Lung microvascular endothelial cell (primary cell): ENCODE data around the gene DIP2A. TPM values are rescaled to one million over a fixed set of nuclear protein-coding genes. Genes with fewer than 3 reads are reported as not detected.

Source experiments
- DNase-seq, 2 donors: peaks; one replicate each; pipeline versions ENCODE4 v3.0.0 to v3.0.0-alpha.2; 2010; ENCODE audit warnings: low read depth in 2 of 2
- total RNA-seq: library from RNA; depleted of rRNA; stranded (reverse); fragments of >200 nt; gene quantifications from 2 replicates; pipeline ENCODE4 v1.2.1, GENCODE V29; 2014

The DIP2A gene, protein sequence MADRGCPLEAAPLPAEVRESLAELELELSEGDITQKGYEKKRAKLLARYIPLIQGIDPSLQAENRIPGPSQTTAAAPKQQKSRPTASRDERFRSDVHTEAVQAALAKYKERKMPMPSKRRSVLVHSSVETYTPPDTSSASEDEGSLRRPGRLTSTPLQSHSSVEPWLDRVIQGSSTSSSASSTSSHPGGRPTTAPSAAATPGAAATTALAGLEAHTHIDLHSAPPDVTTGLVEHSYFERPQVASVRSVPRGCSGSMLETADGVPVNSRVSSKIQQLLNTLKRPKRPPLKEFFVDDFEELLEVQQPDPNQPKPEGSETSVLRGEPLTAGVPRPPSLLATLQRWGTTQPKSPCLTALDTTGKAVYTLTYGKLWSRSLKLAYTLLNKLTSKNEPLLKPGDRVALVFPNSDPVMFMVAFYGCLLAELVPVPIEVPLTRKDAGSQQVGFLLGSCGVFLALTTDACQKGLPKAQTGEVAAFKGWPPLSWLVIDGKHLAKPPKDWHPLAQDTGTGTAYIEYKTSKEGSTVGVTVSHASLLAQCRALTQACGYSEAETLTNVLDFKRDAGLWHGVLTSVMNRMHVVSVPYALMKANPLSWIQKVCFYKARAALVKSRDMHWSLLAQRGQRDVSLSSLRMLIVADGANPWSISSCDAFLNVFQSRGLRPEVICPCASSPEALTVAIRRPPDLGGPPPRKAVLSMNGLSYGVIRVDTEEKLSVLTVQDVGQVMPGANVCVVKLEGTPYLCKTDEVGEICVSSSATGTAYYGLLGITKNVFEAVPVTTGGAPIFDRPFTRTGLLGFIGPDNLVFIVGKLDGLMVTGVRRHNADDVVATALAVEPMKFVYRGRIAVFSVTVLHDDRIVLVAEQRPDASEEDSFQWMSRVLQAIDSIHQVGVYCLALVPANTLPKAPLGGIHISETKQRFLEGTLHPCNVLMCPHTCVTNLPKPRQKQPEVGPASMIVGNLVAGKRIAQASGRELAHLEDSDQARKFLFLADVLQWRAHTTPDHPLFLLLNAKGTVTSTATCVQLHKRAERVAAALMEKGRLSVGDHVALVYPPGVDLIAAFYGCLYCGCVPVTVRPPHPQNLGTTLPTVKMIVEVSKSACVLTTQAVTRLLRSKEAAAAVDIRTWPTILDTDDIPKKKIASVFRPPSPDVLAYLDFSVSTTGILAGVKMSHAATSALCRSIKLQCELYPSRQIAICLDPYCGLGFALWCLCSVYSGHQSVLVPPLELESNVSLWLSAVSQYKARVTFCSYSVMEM (N-terminal part only)
- 18.1 and 29.8 TPM in 2 replicates for total RNA-seq

DNA sequence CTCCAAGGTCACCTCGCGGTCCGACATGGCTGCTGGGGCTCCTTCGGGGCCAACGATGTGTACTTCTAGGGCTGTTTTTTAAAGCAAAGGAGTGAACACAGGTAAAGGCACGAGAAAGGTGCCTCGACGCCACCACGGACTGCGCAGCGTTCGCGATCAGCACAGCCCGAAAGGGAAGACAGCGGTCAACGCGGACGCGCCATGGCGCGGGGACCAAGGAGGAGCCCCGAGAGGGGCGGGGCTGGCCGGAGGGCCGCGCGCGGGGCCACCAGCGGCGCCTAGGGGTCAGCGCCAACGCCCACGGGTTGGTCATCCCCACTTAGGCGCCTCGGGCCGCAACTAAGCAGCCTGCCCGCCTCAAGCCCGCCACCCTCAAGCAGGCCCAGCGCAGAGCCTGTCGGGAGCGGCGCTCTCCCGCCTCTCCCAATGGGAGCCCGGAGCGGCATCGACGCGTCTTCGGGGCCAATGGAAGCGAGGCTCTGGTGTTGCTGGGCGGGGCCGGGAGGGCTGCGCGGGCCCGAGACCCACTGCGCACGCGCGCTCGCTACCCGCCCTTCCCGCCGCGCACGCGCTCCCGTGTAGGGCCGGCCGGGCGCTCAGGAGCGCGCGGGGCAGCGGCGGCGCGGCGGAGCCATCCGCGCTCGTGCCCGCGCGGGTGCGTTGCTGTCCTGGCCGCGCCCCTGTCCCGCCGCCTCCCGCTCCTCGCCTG, at the start of gene DIP2A:
Gene DIP2A, plus strand, starts transcription at position 577 of the 709 bp plus-strand sequence. CDS start 241 bp downstream, outside the sequence.
- DNase-seq: peak; percentile 98

DNA sequence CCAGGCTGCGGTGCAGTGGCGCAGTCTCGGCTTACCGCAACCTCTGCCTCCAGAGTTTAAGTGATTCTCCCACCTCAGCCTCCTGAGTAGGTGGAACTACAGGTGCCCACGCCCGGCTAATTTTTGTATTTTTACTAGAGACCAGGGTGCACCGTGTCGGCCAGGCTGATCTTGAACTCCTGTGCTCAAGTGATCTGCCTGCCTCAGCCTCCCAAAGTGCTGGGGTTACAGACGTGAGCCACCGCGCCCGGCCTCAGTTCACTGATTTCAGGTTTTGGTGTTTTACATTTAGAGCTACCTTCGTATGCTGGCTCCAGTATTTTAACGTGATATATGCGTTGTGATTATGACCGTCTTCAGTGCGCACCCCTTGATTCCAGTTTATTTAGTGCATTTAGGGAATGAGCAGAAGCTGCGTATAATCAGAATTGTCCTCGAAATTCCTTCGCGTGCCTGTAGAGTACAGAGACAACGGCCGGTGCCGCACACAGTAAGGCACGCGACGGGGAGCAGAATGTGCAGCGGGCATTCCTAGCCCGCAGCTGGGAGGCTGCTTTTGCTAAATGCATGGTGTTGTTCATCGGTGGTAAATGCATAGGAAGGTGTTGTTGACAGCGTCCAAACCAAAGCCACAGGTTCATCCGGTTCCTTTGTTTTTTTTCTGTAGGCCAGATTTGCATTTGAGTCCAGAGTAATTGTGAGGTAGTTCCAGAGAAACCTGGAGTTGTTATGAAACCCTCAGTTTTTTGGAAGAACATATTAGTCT, 48.9 kb upstream of the DIP2A start:
- DNase-seq: no peak

DNA sequence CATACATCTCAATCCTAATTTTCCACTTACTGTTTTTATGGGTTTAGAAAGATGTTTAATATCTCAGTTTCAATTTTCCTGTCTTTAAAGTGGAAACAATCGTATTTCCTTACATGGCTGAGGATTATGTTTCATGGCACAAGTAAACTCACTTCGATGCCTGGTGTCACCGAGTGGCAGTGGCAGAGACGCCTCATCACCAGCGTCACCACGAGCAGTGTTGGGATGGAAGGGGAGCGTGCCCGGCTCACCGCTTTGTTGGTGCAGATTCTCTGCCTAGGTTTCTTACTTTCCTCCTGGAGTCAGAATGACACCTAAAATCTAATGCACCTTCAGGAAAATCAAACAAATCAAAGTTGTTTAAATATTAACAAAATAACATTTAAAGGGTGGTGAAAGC, 48.2 kb upstream of the DIP2A start:
- DNase-seq: no peak

DNA sequence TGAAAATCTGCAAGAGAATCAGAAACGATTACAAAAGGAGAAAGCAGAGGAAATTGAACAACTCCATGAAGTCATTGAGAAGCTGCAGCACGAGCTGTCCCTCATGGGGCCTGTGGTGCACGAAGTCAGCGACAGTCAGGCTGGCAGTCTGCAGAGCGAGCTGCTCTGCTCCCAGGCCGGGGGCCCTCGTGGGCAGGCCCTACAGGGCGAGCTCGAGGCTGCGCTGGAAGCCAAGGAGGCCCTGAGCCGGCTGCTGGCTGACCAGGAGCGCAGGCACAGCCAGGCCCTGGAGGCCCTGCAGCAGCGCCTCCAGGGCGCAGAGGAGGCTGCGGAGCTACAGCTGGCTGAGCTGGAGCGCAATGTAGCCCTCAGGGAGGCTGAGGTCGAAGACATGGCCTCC, 47.5 kb upstream of the DIP2A start:
- DNase-seq: no peak

DNA sequence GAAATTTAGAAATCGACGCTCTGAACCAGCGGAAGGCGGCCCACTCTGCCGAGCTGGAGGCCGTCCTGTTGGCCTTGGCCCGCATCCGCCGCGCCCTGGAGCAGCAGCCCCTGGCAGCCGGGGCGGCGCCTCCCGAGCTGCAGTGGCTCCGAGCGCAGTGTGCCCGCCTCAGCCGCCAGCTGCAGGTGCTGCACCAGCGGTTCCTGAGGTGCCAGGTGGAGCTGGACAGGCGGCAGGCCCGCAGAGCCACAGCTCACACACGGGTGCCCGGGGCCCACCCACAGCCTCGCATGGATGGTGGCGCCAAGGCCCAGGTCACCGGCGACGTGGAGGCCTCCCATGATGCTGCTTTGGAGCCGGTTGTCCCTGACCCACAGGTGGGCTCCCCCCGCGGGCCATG, 47.0 kb upstream of the DIP2A start:
- no peak for DNase-seq

DNA sequence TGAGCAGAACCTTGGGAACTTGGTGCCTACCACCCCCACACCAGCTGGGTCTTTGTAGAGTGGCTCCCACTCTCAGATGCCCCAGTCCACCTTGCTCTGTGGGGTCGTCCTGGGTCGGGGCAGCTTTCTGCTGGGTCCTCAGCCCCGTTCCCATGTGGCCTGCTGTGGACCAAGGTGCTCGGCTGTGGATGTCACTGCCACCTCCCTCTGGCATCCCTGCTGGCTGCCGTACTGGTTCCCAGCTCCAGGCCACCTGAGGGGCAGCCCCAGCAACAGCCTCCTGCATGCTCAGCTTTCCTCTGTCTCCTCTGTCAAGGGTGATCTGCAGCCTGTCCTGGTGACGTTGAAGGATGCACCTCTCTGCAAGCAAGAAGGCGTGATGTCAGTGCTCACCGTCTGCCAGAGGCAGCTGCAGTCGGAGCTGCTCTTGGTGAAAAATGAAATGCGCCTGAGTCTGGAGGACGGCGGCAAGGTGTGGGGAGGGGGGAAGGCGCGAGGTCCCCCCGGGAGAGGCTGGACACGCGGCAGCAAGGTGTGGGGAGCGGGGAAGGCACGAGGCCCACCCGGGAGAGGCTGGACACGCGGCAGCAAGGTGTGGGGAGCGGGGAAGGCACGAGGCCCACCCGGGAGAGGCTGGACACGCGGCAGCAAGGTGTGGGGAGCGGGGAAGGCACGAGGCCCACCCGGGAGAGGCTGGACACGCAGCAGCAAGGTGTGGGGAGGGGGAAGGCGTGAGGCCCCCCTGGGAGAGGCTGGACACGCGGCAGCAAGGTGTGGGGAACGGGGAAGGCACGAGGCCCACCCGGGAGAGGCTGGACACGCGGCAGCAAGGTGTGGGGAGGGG, 45.9 kb upstream of the DIP2A start:
- no peak for DNase-seq

DNA sequence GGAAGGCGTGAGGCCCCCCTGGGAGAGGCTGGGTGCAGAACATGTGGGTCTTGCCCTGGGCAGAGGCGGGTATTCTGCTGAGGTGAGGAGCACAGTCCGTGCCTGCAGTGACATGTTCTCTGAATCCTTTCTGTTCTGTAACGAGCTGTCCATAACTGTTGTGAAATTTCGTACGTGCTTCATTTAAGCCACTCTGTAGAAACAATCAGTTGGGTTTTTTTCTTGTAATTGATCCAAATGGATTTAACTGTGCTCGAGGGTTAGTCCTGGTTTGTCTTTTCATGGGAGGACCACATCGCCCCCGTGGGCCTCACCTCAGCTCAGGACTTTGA, 45.4 kb upstream of the DIP2A start:
- DNase-seq: no peak

DNA sequence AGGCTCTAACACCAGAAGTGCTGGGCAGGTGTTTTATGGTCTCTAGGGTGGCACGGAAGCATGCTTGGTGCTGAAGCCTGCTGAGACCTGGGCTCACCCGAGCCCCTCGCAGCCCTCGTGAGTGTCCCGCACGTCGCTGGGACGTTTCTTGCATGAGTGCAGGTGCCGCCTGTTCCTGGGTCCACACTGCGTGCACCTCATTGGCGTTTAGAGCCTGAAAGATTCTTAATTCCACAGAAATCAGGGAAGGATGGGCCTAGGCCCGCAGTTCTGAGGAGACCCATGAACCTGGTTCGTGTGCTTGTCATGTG, 43.8 kb upstream of the DIP2A start:
- no peak for DNase-seq

DNA sequence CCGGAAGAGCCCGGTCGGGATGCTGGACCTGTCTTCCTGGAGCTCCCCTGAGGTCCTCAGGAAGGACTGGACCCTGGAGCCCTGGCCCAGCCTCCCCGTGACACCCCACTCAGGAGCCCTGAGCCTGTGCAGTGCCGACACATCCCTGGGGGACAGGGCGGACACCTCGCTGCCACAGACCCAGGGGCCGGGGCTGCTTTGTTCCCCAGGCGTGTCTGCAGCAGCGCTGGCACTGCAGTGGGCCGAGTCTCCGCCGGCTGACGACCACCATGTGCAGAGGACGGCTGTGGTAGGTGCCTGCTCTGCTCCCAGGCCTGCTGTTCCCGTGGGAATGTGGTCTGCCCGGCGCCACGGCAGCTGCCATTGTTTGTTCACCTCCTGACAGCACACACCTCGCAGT, 42.1 kb upstream of the DIP2A start:
- no peak for DNase-seq

DNA sequence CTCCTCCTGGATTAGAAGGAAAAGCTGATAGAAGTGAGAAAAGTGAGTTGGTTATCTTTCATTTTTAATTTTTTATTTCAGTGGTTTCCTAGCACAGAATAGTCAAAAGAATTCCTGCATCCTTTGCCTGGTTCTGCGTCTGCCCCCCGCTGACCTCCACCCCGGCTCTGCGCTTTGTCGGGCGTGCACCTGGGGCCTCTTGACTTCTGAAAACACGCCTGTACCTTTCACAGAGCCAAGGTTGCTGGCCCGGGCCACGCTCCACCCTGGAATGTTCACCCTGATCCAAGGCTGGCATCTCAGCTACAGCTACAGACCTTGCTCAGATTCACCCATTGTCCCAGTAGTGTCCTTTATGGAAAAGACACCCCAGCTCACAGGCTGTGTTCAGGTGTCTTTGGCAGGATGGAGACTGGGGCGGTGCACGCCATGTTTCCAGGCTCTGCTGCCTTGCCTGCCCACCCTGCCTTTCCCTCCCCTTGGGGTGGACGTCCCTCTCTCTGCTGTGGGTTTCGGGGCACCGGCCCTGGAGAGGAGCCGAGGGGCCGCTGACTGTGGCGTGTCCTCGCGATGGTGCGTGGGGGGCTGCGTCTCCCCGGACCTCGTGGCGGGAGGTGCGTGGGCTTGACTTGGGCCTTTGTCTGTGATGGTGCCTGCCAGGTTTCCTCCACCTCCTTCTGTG, 40.3 kb upstream of the DIP2A start:
- no peak for DNase-seq

DNA sequence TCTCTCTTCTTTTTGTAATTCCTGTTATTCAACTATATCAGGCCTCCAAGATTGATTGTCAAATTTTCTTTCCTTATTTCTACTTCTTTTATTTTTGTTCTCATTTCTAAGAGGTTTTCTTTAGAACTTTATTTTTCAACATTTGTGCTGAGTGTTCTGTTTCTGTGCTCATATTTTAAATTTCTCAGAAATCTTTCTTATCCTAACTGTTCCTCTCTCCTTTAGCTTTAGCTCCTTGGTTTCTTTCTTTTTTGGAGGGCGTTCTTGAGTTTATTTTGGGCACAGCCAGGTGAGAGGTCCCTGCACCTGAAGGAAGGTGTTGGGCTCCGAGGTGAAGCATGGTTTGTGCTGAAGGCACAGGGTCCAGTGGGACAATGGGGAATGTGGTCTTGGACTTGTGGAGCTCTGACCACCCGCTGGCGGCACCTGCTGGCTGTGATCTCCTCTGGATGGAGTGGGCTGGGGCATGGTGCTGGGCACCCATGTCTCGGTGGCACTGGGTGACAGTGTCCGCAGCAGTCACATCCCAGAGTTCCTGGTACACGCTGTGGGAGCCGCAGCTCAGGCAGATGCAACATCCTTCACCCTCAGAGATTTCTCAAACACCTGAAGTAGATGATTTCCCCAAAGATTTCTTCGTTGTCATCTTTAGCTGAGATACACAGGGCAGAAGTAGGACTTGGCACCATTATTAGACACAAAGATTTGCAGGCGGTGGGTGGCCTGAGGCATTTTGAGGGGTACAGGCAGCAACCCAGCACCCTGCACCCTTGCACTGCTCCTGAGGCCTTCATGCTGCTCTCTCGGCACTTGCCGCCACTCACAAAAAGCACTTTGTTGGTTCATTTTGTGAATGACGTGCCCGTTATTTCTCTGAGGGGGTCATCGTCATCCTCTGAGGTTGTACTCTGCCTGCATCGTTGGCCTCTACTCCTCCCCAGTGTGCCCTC, 38.2 kb upstream of the DIP2A start:
- peak in 1 of 2 donors; percentile 27 for DNase-seq

DNA sequence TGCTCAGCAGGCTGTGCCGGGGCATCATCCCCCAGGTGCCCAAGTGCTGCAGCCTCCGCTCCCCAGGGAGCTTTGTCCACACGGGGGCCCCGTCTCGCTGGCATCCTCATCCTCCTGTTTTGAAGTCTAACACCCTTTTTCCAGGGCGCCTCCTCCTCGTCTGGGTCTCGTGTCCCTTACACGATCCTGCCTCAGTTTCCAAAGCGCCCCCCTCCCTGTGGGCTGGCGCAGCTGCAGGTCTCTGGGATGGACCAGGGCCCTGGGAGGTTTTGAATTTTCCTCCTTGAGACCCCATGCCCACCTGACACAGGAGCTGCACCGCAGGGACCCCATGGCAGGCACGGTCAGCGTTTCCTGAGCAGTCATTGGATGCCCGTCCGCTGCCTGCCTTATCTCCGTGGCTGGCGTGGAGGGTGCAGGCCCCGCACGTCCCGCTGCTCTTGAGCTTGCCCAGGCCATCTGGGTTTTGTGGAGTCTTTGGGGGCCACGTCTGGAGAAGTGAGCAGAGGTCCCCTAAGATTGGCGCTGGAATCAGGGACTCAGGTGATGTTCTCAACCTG, 37.4 kb upstream of the DIP2A start:
- peak in 1 of 2 donors; percentile 9 for DNase-seq

DNA sequence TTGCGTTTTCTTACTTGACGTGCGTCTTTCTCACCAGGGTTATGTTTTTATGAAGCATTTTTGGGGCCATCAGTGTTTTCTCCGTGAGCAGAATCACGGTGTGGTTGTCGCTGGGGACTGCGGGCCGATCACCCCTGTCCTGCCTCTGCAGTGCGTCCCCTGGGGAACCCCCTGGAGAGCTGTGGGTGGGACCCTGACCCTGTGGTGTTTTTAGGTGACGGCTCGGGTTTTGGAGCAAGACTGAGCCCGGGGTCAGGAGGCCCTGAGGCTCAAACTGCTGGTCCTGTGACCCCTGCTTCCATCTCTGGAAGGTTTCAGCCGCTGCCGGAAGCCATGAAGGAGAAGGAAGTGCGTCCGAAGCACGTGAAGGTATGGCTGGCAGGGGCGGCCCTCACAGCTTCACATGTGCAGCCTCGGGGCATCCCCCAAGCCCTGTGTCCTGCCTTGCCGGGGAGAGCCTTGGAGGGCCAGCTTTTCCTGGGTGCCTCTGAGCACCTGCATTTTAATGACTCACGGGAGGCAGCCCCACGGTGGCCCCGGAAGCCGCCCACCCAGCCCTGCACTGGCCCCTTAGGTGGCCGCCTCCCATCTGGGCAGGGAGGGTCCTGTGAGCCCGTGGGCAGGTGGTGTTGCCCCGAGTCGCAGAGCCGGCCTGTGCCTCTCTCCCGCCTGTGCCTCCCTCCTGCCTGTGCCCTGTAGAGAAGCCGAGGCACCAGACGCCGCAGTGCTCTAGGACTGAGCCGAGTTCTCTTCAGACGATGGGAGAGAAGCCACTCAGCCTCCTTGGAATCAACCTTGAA, 36.7 kb upstream of the DIP2A start:
- DNase-seq: no peak

DNA sequence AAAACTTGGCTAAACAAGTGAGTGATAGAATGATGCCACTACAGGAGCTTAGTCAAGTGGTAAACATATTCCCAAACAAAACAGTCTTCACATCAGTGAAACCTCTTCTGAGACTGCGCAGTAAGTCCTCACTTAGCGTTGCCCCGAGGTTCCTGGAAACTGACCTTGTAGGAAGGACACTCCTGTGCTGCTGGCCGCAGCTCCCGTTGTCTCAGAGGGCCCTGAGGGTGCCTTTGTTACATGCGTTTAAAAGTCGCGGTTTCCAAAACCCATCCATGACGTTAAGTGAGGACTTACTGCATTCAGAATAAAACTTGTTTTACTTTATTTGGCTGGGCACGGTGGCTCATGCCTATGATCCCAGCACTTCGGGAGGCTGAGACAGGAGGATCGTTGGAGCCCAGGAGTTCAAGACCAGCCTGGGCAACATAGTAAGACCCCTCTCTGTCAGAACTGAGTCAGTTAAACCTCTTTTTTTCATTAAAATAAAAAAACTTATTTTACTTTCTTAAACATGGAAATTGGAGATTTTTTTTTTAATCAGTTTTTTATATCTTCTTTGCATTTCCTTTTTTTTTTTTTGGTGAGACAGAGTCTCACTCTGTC, 36.0 kb upstream of the DIP2A start:
- no peak for DNase-seq

DNA sequence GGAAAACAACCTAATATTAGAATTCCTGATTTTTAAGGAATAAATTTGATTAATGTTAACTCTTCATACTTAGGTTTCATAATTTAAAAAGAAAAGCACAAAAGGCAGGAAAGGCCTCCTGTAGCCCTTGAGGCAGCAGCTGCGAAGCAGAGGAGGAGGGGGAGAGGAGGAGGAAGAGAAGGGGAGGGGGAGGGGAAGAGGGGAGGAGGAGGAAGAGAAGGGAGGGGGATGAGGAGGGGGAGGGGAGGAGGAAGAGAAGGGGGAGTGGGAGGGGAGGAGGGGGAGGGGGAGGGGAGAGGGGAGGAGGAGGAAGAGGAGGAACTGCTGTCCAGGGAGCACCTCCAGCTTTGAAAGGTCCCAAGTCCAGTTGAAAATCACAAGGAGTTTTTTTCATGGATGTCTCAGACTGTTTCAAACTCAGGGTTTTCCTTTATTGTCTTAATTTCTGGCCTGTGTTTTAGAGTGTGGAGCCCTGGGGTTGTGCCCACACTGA, 35.1 kb upstream of the DIP2A start:
- no peak for DNase-seq

DNA sequence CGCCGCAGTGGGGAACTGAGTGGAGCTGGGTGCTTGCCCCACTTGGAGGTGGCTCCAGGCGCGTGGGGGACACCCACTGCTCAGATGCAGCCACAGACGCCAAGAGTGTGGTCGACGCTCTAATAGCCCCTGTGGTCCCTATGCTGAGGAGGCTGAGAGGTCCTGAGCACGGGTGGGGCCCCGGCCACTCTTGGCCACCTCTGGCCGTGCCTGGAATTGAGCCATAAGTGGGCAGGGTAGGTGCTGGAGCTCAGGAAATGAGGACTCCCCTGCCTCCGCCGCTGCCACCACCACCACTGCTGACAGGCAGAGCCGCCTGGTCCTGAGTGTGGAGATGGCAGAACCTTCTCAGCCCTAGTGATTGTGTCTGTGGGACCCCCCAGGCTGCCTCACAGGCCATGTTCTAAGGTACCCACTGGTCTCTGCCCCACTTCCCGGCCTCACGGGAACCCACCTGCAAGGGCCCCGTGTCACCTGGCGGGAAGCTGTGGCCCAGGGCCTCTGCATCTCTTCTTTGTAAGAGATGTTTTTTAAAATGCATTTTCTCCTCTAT, 34.6 kb upstream of the DIP2A start:
- DNase-seq: no peak
